ENCODE measurements around the gene MCM7. TPM values are rescaled to one million over a fixed set of nuclear protein-coding genes. Genes with fewer than 3 reads are reported as not detected.
A peak's percentile ranks its signal among the peaks of the same experiment; 100 is the strongest.

Gene MCM7
- total and polyA plus RNA-seq, 2 of the 13 experiments (the other 11 are each of a cell fraction or from before 2014, with no cell fraction given) = 84.5 to 214 TPM

GRCh38 chr7:100088621-100089457 is 12.4 kb downstream of the MCM7 start, which contains the start of gene COPS6 (continued):
- TF ChIP-seq, protein P1, sequence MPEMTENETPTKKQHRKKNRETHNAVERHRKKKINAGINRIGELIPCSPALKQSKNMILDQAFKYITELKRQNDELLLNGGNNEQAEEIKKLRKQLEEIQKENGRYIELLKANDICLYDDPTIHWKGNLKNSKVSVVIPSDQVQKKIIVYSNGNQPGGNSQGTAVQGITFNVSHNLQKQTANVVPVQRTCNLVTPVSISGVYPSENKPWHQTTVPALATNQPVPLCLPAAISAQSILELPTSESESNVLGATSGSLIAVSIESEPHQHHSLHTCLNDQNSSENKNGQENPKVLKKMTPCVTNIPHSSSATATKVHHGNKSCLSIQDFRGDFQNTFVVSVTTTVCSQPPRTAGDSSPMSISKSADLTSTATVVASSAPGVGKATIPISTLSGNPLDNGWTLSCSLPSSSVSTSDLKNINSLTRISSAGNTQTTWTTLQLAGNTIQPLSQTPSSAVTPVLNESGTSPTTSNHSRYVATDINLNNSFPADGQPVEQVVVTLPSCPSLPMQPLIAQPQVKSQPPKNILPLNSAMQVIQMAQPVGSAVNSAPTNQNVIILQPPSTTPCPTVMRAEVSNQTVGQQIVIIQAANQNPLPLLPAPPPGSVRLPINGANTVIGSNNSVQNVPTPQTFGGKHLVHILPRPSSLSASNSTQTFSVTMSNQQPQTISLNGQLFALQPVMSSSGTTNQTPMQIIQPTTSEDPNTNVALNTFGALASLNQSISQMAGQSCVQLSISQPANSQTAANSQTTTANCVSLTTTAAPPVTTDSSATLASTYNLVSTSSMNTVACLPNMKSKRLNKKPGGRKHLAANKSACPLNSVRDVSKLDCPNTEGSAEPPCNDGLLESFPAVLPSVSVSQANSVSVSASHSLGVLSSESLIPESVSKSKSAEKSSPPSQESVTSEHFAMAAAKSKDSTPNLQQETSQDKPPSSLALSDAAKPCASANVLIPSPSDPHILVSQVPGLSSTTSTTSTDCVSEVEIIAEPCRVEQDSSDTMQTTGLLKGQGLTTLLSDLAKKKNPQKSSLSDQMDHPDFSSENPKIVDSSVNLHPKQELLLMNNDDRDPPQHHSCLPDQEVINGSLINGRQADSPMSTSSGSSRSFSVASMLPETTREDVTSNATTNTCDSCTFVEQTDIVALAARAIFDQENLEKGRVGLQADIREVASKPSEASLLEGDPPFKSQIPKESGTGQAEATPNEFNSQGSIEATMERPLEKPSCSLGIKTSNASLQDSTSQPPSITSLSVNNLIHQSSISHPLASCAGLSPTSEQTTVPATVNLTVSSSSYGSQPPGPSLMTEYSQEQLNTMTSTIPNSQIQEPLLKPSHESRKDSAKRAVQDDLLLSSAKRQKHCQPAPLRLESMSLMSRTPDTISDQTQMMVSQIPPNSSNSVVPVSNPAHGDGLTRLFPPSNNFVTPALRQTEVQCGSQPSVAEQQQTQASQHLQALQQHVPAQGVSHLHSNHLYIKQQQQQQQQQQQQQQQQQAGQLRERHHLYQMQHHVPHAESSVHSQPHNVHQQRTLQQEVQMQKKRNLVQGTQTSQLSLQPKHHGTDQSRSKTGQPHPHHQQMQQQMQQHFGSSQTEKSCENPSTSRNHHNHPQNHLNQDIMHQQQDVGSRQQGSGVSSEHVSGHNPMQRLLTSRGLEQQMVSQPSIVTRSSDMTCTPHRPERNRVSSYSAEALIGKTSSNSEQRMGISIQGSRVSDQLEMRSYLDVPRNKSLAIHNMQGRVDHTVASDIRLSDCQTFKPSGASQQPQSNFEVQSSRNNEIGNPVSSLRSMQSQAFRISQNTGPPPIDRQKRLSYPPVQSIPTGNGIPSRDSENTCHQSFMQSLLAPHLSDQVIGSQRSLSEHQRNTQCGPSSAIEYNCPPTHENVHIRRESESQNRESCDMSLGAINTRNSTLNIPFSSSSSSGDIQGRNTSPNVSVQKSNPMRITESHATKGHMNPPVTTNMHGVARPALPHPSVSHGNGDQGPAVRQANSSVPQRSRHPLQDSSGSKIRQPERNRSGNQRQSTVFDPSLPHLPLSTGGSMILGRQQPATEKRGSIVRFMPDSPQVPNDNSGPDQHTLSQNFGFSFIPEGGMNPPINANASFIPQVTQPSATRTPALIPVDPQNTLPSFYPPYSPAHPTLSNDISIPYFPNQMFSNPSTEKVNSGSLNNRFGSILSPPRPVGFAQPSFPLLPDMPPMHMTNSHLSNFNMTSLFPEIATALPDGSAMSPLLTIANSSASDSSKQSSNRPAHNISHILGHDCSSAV (CRISPR knock-in tag; IDR thresholded peaks at IDR 0.05; ENCODE audit: borderline replicate concordance) = peak; percentile 65; the same call in 1 of the 2 replicates
- no peak for TF ChIP-seq SSRP1 (CRISPR knock-in tag; IDR thresholded peaks at IDR 0.05)
- TF ChIP-seq ZNF580 (CRISPR knock-in tag; IDR thresholded peaks at IDR 0.05; ENCODE audit: borderline replicate concordance, low read depth) = peak; percentile 96
- TF ChIP-seq ZBTB10 (CRISPR knock-in tag; IDR thresholded peaks at IDR 0.05; ENCODE audit: borderline replicate concordance) = 0 out of 2 replicates have a peak, but pooled peaks have one; percentile 60
- no peak for TF ChIP-seq CCAR2 (optimal IDR thresholded peaks at IDR 0.05; ENCODE audit: low read depth, low read length)
- TF ChIP-seq CAMTA2 (CRISPR knock-in tag; IDR thresholded peaks at IDR 0.05; ENCODE audit: borderline replicate concordance) = no peak
- TF ChIP-seq ZNF382 (CRISPR knock-in tag; IDR thresholded peaks at IDR 0.05; ENCODE audit: borderline replicate concordance) = no peak
- no peak for TF ChIP-seq PRDM4 (CRISPR knock-in tag; IDR thresholded peaks at IDR 0.05; ENCODE audit: borderline replicate concordance)
- peak; percentile 84; the same call in 1 of the 2 replicates for TF ChIP-seq ZNF510 (CRISPR knock-in tag; IDR thresholded peaks at IDR 0.05; ENCODE audit: low read depth)
- TF ChIP-seq ZBTB34 (CRISPR knock-in tag; IDR thresholded peaks at IDR 0.05) = peak; percentile 49; the same call in 1 of the 2 replicates
- TF ChIP-seq ZNF569 (CRISPR knock-in tag; IDR thresholded peaks at IDR 0.05; ENCODE audit: borderline replicate concordance) = no peak

Data from HepG2 (cell line).